GM19397 (cell line): ENCODE measurements around the gene GNAS-AS1.

Source experiments
- ATAC-seq: cut with Tn5 transposase; IDR thresholded peaks from one replicate; pipeline ENCODE4 v1.9.1; 2021; ENCODE audit warnings: mild to moderate bottlenecking, moderate library complexity; ENCODE audit not compliant: unreplicated experiment

Gene GNAS-AS1

GRCh38 chr20:58863044-58863790 is 12.5 kb upstream of the GNAS-AS1 start:
- no peak for ATAC-seq

GRCh38 chr20:58855506-58856389 is 5.0 kb upstream of the GNAS-AS1 start:
- no peak for ATAC-seq

- no peak for ATAC-seq
These were observed 4.2 kb upstream of the GNAS-AS1 start for GRCh38 chr20:58854638-58855471.

- ATAC-seq = no peak
These were observed 3.4 kb upstream of the GNAS-AS1 start for GRCh38 chr20:58853976-58854637.

- no peak for ATAC-seq
These were observed 2.8 kb upstream of the GNAS-AS1 start for GRCh38 chr20:58853466-58853865.

- ATAC-seq = no peak
These were observed 2.0 kb upstream of the GNAS-AS1 start, which contains the start of gene GNAS for GRCh38 chr20:58852543-58853271. TSS of gene GNAS (plus strand) at chr20:58852716.

GRCh38 chr20:58851969-58852458 is 1.3 kb upstream of the GNAS-AS1 start:
- no peak for ATAC-seq

GRCh38 chr20:58851221-58851968 is 693 bp upstream of the GNAS-AS1 start:
- ATAC-seq = no peak

- no peak for ATAC-seq
These were observed 3.2 kb downstream of the GNAS-AS1 start for GRCh38 chr20:58847463-58847862.

GRCh38 chr20:58845706-58846105 is 5.0 kb downstream of the GNAS-AS1 start:
- no peak for ATAC-seq

GRCh38 chr20:58843128-58843556 is 7.6 kb downstream of the GNAS-AS1 start:
- no peak for ATAC-seq

- ATAC-seq = no peak
These were observed 8.4 kb downstream of the GNAS-AS1 start for GRCh38 chr20:58842276-58842675.

GRCh38 chr20:58841539-58842264 is 9.0 kb downstream of the GNAS-AS1 start:
- no peak for ATAC-seq

- ATAC-seq = no peak
These were observed 9.7 kb downstream of the GNAS-AS1 start for GRCh38 chr20:58840816-58841538.

GRCh38 chr20:58839991-58840747 is 10.5 kb downstream of the GNAS-AS1 start:
- ATAC-seq = no peak

GRCh38 chr20:58839474-58839874 is 11.2 kb downstream of the GNAS-AS1 start:
- ATAC-seq = no peak

- ATAC-seq = no peak
These were observed 12.5 kb downstream of the GNAS-AS1 start for GRCh38 chr20:58838174-58838573.
